ES-I3 (cell line): Measurements from ENCODE around the gene ZNF287.
"Not testable (repeated sequence)": the region's sequence is repeated elsewhere in the genome, so short reads cannot be mapped to it uniquely, and the experiment has no call there.

ENCODE experiments used
- H3K36me3 ChIP-seq: 2 replicates; pipeline ENCODE4 v1.6.1; 2013; ENCODE audit warnings: mild to moderate bottlenecking, low read length, control low read depth, moderate library complexity; ENCODE audit not compliant: insufficient read depth
- H3K4me1 ChIP-seq: 2 replicates; pipeline ENCODE4 v1.6.1; 2013; ENCODE audit warnings: mild to moderate bottlenecking, control low read depth, low read length; ENCODE audit not compliant: insufficient read depth
- H3K9ac ChIP-seq: 2 replicates; pipeline ENCODE4 v1.6.1; 2013; ENCODE audit warnings: low read depth, mild to moderate bottlenecking, low read length, moderate library complexity
- H3K9me3 ChIP-seq: 2 replicates; pipeline ENCODE4 v1.6.1; 2013; ENCODE audit warnings: mild to moderate bottlenecking, low read length, moderate library complexity; ENCODE audit not compliant: control insufficient read depth, insufficient read depth

Gene ZNF287

DNA sequence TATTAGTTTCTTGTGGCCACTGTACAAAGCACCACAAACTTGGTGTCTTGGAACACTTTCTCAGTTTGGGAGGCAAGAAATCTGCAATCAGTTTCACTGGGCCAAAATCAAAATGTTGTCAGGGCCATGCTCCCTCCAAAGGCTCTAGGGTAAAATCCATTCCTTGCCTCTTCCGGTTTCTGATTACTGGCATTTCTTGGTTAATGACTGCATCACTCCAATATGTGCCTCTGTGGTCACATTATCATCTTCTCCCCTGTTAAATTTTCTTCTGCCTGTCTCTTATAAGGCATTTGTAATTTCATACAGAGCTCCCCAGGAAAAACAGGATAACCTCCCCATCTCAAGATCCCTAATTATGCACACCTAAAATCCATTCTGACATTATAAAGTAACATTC, 34.8 kb downstream of the ZNF287 start:
- Histone ChIP-seq H3K36me3 (no peaks in the 10 kb centered on the region), H3K9ac (no peak overlapping the region), H3K9me3 (no peaks in the 10 kb centered on the region), H3K4me1 (no peaks in the 10 kb centered on the region)

DNA sequence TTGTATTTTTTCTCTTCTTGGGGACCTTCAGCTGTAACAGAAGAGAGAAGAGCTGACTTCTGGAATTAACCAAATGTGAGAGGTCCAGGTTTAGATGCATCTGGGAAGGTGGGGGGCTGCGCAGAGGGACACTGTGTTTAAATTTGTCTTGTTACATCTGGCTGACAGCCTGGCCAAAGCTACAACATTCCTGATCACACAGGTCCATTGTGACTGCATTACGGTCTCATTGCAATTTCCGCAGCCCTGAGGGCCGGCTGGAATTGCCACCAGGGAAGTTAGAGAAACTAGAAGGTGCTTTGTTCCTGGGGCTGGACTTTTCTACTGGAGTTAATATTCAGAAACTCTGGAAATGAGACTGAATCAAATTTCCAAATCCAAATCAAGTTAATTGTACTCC, 39.1 kb downstream of the ZNF287 start:
- H3K4me1 ChIP-seq = no peaks in the 10 kb centered on the region
- no peaks in the 10 kb centered on the region for H3K36me3 ChIP-seq
- no peak overlapping the region for H3K9ac ChIP-seq
- no peaks in the 10 kb centered on the region for H3K9me3 ChIP-seq

DNA sequence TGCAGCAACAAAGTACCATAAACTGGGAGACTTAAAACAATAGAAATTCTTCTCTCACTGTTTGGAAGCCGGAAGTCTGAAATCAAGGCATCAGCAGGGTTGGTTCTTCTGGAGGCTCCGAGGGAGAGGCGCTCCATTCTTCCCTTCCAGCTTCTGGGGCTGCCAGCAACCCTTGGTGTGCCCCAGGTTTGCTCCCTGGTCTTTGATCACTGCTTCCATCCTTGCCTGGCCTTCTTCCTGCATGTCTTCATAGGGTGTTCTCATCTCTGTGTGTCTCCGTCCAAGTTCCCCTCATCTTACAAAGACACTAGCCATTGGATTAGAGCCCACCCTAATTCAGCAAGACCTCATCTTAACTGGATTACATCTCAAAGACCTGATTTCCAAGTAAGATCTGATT, 41.7 kb downstream of the ZNF287 start:
- no peaks in the 10 kb centered on the region for H3K9me3 ChIP-seq
- H3K4me1 ChIP-seq = no peaks in the 10 kb centered on the region
- no peak overlapping the region for H3K9ac ChIP-seq
- no peaks in the 10 kb centered on the region for H3K36me3 ChIP-seq

GRCh38 chr17:16525556-16525955, 43.4 kb downstream of the ZNF287 start:
- H3K36me3 ChIP-seq, H3K9me3 ChIP-seq, H3K9ac ChIP-seq, H3K4me1 ChIP-seq: not testable (repeated sequence)

DNA sequence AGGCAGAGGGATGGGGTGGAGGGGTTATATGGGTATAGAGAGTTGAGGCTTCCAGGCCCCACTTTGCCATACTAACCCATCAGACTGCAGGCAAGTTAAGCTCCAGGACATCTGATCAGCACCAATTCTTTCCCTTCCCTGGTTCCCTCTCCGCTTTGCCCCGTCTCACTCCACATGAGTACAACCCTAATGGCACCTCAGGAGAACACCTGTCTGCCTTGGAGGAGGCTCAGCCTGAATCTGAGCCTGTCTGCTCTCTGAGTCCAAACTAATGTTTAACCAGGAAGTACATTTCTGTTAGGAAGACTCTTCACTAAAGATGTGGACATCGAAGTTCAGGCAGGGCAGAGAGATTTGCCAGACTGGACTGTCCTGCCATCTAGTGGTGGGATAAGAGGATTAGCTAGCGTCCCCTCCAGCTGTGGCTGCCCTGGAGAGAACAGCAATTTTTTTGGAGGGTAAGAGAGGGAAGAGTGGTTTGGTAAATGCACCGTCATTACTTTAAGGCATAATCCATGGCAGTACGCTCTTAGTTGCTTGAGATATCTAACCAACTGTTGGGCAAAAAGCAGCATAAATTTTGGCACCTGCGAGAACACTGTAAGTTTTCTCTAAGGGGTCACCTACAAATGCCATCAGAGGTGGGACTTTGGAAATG, 47.8 kb downstream of the ZNF287 start:
- H3K4me1 ChIP-seq = peaks cover 12% of the 10 kb centered on the region
- H3K9ac ChIP-seq = no peak overlapping the region
- H3K9me3 ChIP-seq = no peaks in the 10 kb centered on the region
- no peaks in the 10 kb centered on the region for H3K36me3 ChIP-seq

GRCh38 chr17:16519021-16519420, 50.0 kb downstream of the ZNF287 start:
- Histone ChIP-seq H3K36me3 (no peaks in the 10 kb centered on the region), H3K4me1 (peaks cover 15% of the 10 kb centered on the region), H3K9ac (no peak overlapping the region), H3K9me3 (no peaks in the 10 kb centered on the region)

GRCh38 chr17:16517477-16517876, 51.5 kb downstream of the ZNF287 start:
- Histone ChIP-seq H3K4me1 (peaks cover 16% of the 10 kb centered on the region), H3K9ac (no peak overlapping the region), H3K9me3 (no peaks in the 10 kb centered on the region), H3K36me3 (no peaks in the 10 kb centered on the region)

GRCh38 chr17:16516594-16517051, 52.4 kb downstream of the ZNF287 start:
- Histone ChIP-seq H3K4me1 (peaks cover 23% of the 10 kb centered on the region), H3K9me3 (no peaks in the 10 kb centered on the region), H3K9ac (peak overlapping the region; percentile 25; the same call in 1 of the 2 replicates), H3K36me3 (no peaks in the 10 kb centered on the region)

- H3K4me1 ChIP-seq = peaks cover 26% of the 10 kb centered on the region
- H3K36me3 ChIP-seq = no peaks in the 10 kb centered on the region
- H3K9me3 ChIP-seq = no peaks in the 10 kb centered on the region
- no peak overlapping the region for H3K9ac ChIP-seq
Observed at GRCh38 chr17:16515933-16516332, 53.1 kb downstream of the ZNF287 start.

DNA sequence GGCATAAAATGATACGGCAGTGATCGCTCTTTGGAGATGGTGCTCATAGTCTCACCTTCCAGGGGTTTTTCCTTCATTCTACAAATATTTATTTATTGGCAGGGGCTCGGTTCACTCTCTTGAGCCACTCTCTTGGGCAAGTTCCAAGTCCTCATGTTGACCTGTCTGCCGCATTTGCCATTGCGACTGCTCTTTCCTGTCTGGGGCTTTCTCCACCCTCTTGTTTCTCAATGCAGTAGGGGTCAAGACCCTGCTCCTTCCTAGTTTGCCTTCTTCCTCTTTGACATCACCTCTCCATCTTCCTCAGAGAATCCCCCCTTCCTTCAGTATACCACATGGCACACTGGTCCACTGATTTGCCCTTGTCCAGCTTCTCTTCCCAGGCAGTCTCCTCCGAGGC, 55.1 kb downstream of the ZNF287 start:
- Histone ChIP-seq H3K9ac (no peak overlapping the region), H3K9me3 (no peaks in the 10 kb centered on the region), H3K4me1 (peaks cover 26% of the 10 kb centered on the region), H3K36me3 (no peaks in the 10 kb centered on the region)

- peaks cover 20% of the 10 kb centered on the region for H3K4me1 ChIP-seq
- H3K9me3 ChIP-seq = no peaks in the 10 kb centered on the region
- H3K36me3 ChIP-seq = no peaks in the 10 kb centered on the region
- no peak overlapping the region for H3K9ac ChIP-seq
Observed at GRCh38 chr17:16512011-16512410, 57.0 kb downstream of the ZNF287 start.

- peaks cover 17% of the 10 kb centered on the region for H3K4me1 ChIP-seq
Observed at GRCh38 chr17:16511593-16511992, 57.4 kb downstream of the ZNF287 start.

DNA sequence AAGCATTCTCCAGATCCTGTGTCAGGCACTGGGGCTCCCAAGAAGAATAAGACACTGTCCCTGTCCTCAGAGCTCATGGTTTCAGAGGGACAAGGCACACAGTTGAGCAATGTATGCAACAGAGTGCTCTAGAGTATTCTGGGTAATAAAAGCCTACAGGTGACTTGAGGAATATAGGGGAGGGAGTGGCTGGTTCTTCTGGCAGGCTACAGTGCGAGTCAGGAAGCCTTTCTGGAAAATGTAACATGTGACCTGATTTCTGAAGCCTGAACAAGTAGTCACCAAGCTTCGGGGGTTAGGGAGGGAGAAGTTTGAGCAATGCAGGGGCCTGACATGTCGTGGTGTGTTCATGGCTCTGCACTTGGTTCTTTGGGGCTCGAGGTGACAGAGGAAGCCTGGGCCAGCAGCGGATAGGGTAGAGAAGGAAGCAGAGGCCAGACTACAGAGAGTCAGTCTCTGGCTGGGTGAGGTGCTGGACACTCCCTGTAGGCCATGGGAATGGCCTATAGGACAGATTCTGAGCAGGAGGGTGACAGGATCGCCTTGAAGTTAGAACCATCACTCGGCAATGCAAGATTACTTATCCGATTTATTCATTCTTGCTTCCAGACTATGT, 61.0 kb downstream of the ZNF287 start:
- peaks cover 11% of the 10 kb centered on the region for H3K4me1 ChIP-seq
- H3K9me3 ChIP-seq = no peaks in the 10 kb centered on the region
- H3K9ac ChIP-seq = no peak overlapping the region
- no peaks in the 10 kb centered on the region for H3K36me3 ChIP-seq

More at GRCh38 chr17:16511593-16511992, 57.4 kb downstream of the ZNF287 start:
- Histone ChIP-seq H3K36me3 (no peaks in the 10 kb centered on the region), H3K9ac (no peak overlapping the region), H3K9me3 (no peaks in the 10 kb centered on the region)

- Histone ChIP-seq H3K9me3 (no peaks in the 10 kb centered on the region), H3K36me3 (no peaks in the 10 kb centered on the region), H3K9ac (no peak overlapping the region), H3K4me1 (no peaks in the 10 kb centered on the region)
Observed at GRCh38 chr17:16506188-16506587, 62.8 kb downstream of the ZNF287 start.

DNA sequence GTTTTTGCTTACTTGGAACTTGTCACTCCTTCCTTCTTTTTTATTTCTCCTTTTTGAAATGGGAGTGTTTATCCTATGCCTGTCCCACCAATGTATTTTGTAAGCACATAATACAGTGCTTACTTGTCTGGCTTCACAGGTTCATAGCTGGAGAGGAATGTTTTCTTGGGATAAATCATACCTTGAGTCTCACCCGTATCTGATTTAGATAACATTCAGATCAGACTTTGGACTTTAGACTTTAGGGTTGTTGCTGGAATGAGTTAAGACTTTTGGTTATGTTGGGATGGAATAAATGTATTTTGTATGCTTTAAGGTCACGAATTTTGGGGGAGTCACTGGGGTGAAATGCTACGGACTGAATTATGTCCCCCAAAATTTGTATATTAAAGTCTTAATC, 64.0 kb downstream of the ZNF287 start:
- Histone ChIP-seq H3K4me1 (no peaks in the 10 kb centered on the region), H3K9ac (no peak overlapping the region), H3K9me3 (no peaks in the 10 kb centered on the region), H3K36me3 (no peaks in the 10 kb centered on the region)
